SU-DHL-6 (cell line): ENCODE measurements around the gene SYNM.

Source experiments
- CTCF ChIP-seq: fragments of 200-600 bp; sonication (generic); IDR thresholded peaks from one replicate; pipeline ENCODE4 v1.5.1; 2017; ENCODE audit warnings: antibody characterized with exemption, mild to moderate bottlenecking, low read length, moderate library complexity; ENCODE audit not compliant: insufficient read depth, poor library complexity, severe bottlenecking
- EZH2phosphoT487 ChIP-seq: fragments of 200-600 bp; sonication (generic), shearing (Covaris generic); conservative IDR thresholded peaks from 2 replicates; pipeline ENCODE4 v1.6.1; 2018; ENCODE audit warnings: mild to moderate bottlenecking, antibody characterized with exemption, low read length, moderate library complexity, mixed read lengths

- no peak for TF ChIP-seq CTCF
- no peak for TF ChIP-seq EZH2phosphoT487
Measured at GRCh38 chr15:99172989-99173388, 68.1 kb downstream of the SYNM start.
